H1 (cell line): ENCODE measurements around the gene VRK3. TPM values are rescaled to one million over a fixed set of nuclear protein-coding genes. Genes with fewer than 3 reads are reported as not detected.

Source experiments
- BACH1 ChIP-seq: IDR thresholded peaks from 2 replicates; pipeline ENCODE4 v1.6.1; 2012; ENCODE audit warnings: low read length, improper control_type of control experiment
- CBX8 ChIP-seq: fragments of 300-800, 300-1000 bp; sonication (generic); IDR thresholded peaks from 2 replicates; pipeline ENCODE4 v1.7.1; 2016; ENCODE audit warnings: low read depth, low read length, borderline replicate concordance
- GABPA ChIP-seq: IDR thresholded peaks from 2 replicates; pipeline ENCODE4 v1.6.1; 2011; ENCODE audit warnings: mild to moderate bottlenecking, low read length, moderate library complexity, borderline replicate concordance; ENCODE audit not compliant: insufficient read depth
- NRF1 ChIP-seq: IDR thresholded peaks from 2 replicates; pipeline ENCODE4 v1.6.1; 2011; ENCODE audit warnings: mild to moderate bottlenecking, low read depth, low read length, improper control_type of control experiment
- RBBP5 ChIP-seq: IDR thresholded peaks from 2 replicates; pipeline ENCODE4 v1.7.1; 2012; ENCODE audit warnings: low read depth, mild to moderate bottlenecking, inconsistent platforms, low read length, moderate library complexity, borderline replicate concordance
- RNF2 ChIP-seq: fragments of 200-900, 300-1000 bp; sonication (generic); IDR thresholded peaks from 2 replicates; pipeline ENCODE4 v1.7.1; 2016; ENCODE audit warnings: borderline replicate concordance, low read depth, mild to moderate bottlenecking, antibody characterized with exemption, low read length; ENCODE audit not compliant: poor library complexity, severe bottlenecking; ENCODE audit errors: missing control alignments
- SUZ12 ChIP-seq: fragments of 200-600 bp; sonication (generic); IDR thresholded peaks from 2 replicates; pipeline ENCODE4 v1.6.1; 2012; ENCODE audit warnings: mild to moderate bottlenecking, inconsistent platforms, low read length, moderate library complexity, mixed read lengths
- polyA plus RNA-seq, 7 experiments: library from polyadenylated mRNA; depleted of rRNA in 3 of 7; stranded (reverse) in 5 of 7; unstranded in 2 of 7; fragments of >200 nt in 5 of 7; fragments of 200-250 nt in 2 of 7; gene quantifications; 1 replicate in 5 of 7; 2 replicates in 1 of 7; 4 replicates in 1 of 7; pipeline versions ENCODE4 v1.2.1 to v1.2.3, GENCODE V29; 2011 to 2013; ENCODE audit warnings: missing spikeins in 2 of 7, mixed read lengths in 2 of 7
- total RNA-seq: library from RNA; stranded (reverse); fragmentation: NEBNext Ultra II Directional; extraction: Animal tissue kit (Norgen Biotek cat#: 25700); gene quantifications from 2 replicates; pipeline ENCODE4 v1.2.1, GENCODE V29; 2021
- TF ChIP-seq, protein P1 (sequence below): fragments of 300-600 bp; sonication (generic); IDR thresholded peaks from 2 replicates; pipeline ENCODE4 v1.7.1; 2012; ENCODE audit warnings: low read length, moderate library complexity, mild to moderate bottlenecking, inconsistent platforms; ENCODE audit not compliant: insufficient replicate concordance
- TF ChIP-seq, protein P2 (sequence below): IDR thresholded peaks from 2 replicates; pipeline ENCODE4 v1.6.1; 2012; ENCODE audit warnings: inconsistent platforms

Gene VRK3
- total and polyA plus RNA-seq, 2 of the 8 experiments (the other 6 are each of a cell fraction or from before 2014, with no cell fraction given): 21.3 to 36.1 TPM

DNA sequence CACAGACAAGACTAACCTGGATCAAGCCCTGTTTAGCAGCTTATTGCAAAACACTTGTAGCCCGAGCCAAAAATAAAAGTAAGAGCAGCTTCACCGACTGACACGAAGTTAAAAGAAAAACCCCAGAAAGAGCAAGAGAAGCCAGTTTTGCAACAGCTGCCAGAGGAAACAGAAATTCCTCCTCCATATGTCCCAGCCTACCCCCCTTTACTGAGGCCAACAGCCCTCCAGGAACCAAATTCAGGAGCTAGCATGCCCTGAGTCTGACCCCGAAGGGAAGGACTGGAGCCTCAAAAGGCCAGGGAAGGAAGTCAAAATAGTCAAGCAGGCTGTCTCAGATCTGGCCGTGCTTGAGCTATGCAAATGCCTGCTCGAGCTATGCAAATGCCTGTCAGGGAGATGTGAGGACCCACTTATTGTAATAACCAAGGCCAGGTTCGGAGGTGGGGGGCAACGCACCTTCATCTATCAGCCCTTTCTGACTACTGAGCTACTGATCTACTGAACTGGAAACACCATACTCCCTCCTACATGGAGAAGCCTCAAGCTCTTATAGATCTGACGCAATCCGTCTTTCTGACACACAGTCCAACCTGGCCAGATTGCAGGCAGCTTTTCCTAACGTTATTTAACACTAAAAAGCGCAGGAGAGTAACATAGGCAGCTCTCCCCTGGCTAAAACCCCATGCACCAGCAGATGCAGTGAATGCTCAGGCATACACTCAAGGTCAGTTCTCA is 70.9 kb downstream of the VRK3 start (continued):
- TF ChIP-seq, protein P1, sequence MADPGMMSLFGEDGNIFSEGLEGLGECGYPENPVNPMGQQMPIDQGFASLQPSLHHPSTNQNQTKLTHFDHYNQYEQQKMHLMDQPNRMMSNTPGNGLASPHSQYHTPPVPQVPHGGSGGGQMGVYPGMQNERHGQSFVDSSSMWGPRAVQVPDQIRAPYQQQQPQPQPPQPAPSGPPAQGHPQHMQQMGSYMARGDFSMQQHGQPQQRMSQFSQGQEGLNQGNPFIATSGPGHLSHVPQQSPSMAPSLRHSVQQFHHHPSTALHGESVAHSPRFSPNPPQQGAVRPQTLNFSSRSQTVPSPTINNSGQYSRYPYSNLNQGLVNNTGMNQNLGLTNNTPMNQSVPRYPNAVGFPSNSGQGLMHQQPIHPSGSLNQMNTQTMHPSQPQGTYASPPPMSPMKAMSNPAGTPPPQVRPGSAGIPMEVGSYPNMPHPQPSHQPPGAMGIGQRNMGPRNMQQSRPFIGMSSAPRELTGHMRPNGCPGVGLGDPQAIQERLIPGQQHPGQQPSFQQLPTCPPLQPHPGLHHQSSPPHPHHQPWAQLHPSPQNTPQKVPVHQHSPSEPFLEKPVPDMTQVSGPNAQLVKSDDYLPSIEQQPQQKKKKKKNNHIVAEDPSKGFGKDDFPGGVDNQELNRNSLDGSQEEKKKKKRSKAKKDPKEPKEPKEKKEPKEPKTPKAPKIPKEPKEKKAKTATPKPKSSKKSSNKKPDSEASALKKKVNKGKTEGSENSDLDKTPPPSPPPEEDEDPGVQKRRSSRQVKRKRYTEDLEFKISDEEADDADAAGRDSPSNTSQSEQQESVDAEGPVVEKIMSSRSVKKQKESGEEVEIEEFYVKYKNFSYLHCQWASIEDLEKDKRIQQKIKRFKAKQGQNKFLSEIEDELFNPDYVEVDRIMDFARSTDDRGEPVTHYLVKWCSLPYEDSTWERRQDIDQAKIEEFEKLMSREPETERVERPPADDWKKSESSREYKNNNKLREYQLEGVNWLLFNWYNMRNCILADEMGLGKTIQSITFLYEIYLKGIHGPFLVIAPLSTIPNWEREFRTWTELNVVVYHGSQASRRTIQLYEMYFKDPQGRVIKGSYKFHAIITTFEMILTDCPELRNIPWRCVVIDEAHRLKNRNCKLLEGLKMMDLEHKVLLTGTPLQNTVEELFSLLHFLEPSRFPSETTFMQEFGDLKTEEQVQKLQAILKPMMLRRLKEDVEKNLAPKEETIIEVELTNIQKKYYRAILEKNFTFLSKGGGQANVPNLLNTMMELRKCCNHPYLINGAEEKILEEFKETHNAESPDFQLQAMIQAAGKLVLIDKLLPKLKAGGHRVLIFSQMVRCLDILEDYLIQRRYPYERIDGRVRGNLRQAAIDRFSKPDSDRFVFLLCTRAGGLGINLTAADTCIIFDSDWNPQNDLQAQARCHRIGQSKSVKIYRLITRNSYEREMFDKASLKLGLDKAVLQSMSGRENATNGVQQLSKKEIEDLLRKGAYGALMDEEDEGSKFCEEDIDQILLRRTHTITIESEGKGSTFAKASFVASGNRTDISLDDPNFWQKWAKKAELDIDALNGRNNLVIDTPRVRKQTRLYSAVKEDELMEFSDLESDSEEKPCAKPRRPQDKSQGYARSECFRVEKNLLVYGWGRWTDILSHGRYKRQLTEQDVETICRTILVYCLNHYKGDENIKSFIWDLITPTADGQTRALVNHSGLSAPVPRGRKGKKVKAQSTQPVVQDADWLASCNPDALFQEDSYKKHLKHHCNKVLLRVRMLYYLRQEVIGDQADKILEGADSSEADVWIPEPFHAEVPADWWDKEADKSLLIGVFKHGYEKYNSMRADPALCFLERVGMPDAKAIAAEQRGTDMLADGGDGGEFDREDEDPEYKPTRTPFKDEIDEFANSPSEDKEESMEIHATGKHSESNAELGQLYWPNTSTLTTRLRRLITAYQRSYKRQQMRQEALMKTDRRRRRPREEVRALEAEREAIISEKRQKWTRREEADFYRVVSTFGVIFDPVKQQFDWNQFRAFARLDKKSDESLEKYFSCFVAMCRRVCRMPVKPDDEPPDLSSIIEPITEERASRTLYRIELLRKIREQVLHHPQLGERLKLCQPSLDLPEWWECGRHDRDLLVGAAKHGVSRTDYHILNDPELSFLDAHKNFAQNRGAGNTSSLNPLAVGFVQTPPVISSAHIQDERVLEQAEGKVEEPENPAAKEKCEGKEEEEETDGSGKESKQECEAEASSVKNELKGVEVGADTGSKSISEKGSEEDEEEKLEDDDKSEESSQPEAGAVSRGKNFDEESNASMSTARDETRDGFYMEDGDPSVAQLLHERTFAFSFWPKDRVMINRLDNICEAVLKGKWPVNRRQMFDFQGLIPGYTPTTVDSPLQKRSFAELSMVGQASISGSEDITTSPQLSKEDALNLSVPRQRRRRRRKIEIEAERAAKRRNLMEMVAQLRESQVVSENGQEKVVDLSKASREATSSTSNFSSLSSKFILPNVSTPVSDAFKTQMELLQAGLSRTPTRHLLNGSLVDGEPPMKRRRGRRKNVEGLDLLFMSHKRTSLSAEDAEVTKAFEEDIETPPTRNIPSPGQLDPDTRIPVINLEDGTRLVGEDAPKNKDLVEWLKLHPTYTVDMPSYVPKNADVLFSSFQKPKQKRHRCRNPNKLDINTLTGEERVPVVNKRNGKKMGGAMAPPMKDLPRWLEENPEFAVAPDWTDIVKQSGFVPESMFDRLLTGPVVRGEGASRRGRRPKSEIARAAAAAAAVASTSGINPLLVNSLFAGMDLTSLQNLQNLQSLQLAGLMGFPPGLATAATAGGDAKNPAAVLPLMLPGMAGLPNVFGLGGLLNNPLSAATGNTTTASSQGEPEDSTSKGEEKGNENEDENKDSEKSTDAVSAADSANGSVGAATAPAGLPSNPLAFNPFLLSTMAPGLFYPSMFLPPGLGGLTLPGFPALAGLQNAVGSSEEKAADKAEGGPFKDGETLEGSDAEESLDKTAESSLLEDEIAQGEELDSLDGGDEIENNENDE: no peak
- TF ChIP-seq BACH1: no peak
- TF ChIP-seq CBX8: no peak
- TF ChIP-seq RNF2: no peak
- no peak for TF ChIP-seq GABPA
- no peak for TF ChIP-seq RBBP5
- no peak for TF ChIP-seq NRF1
- no peak for TF ChIP-seq SUZ12
- TF ChIP-seq, protein P2, sequence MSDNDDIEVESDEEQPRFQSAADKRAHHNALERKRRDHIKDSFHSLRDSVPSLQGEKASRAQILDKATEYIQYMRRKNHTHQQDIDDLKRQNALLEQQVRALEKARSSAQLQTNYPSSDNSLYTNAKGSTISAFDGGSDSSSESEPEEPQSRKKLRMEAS: no peak
